ENCODE data around the gene ZNF260. TPM values are rescaled to one million over a fixed set of nuclear protein-coding genes. Genes with fewer than 3 reads are reported as not detected.
A peak's percentile ranks its signal among the peaks of the same experiment; 100 is the strongest.

Gene ZNF260
- total RNA-seq, 1 donor from 2014 or later = 16.4 TPM

GRCh38 chr19:36528921-36529518, 949 bp upstream of the ZNF260 start:
- Mint-ChIP-seq H3K9me3 (ENCODE audit: unreplicated experiment) (peaks cover 4% of the 10 kb centered on the region), H3K27ac (ENCODE audit: unreplicated experiment) (peak overlapping the region; percentile 100), H3K36me3 (ENCODE audit: unreplicated experiment) (peaks cover 32% of the 10 kb centered on the region), H3K4me3 (ENCODE audit: unreplicated experiment) (peak overlapping the region; percentile 100), H3K27me3 (ENCODE audit: unreplicated experiment) (no peaks in the 10 kb centered on the region), H3K4me1 (ENCODE audit: unreplicated experiment) (peaks cover 22% of the 10 kb centered on the region)
- DNase-seq (ENCODE audit: extremely low spot score, unreplicated experiment) = no peak
- TF ChIP-seq CTCF (IDR thresholded peaks at IDR 0.05) = no peak

- peak overlapping the region; percentile 100 for H3K27ac Mint-ChIP-seq (ENCODE audit: unreplicated experiment)
- DNase-seq (ENCODE audit: extremely low spot score, unreplicated experiment) = no peak
- H3K9me3 Mint-ChIP-seq (ENCODE audit: unreplicated experiment) = peaks cover 9% of the 10 kb centered on the region
- peaks cover 32% of the 10 kb centered on the region for H3K36me3 Mint-ChIP-seq (ENCODE audit: unreplicated experiment)
- peak overlapping the region; percentile 100 for H3K4me3 Mint-ChIP-seq (ENCODE audit: unreplicated experiment)
- no peaks in the 10 kb centered on the region for H3K27me3 Mint-ChIP-seq (ENCODE audit: unreplicated experiment)
- peaks cover 22% of the 10 kb centered on the region for H3K4me1 Mint-ChIP-seq (ENCODE audit: unreplicated experiment)
- no peak for TF ChIP-seq CTCF (IDR thresholded peaks at IDR 0.05)
These were observed 238 bp downstream of the ZNF260 start for GRCh38 chr19:36527873-36528193.

DNA sequence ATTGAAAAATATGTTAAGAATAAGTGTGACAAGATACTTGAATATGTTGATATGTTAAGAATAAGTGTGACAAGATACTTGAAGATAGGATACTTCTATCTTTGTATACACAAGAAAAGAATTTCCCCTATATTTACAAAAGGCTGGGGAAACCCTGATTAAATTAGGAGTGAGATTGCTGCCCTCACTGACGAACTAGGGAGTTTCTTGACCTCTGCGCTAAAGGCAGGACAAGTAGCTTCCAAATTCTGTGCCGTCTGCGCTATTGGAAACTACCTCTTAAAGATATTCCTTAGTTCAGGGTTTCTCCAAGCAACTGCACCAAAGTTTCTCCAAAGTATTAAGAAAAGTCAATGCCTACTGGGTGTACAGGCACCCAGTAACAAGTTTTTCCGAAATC, 730 bp downstream of the ZNF260 start:
- no peak for DNase-seq (ENCODE audit: extremely low spot score, unreplicated experiment)
- H3K27ac Mint-ChIP-seq (ENCODE audit: unreplicated experiment) = peak overlapping the region; percentile 100
- TF ChIP-seq CTCF (IDR thresholded peaks at IDR 0.05) = no peak
- no peaks in the 10 kb centered on the region for H3K27me3 Mint-ChIP-seq (ENCODE audit: unreplicated experiment)
- H3K36me3 Mint-ChIP-seq (ENCODE audit: unreplicated experiment) = peaks cover 34% of the 10 kb centered on the region
- H3K9me3 Mint-ChIP-seq (ENCODE audit: unreplicated experiment) = peaks cover 13% of the 10 kb centered on the region
- peaks cover 22% of the 10 kb centered on the region for H3K4me1 Mint-ChIP-seq (ENCODE audit: unreplicated experiment)
- H3K4me3 Mint-ChIP-seq (ENCODE audit: unreplicated experiment) = peak overlapping the region; percentile 100

DNA sequence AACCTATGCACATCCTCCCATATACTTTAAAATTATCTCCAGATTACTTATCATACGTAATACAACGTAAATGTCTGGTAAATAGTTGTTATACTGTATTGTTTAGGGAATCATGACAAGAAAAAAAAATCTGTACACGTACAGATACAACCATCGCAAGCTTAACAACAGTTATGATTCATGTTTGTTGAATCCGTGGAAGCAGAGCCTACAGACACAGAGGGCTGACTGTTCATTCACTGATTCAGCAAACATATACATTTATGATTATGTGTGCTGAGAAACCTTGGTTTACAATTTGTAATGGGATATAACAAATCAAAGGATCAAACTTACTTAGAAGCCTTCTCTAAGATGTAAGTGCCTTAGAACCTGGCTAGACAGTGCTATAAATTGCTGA, 1.5 kb downstream of the ZNF260 start:
- Mint-ChIP-seq H3K4me1 (ENCODE audit: unreplicated experiment) (peaks cover 22% of the 10 kb centered on the region), H3K27me3 (ENCODE audit: unreplicated experiment) (no peaks in the 10 kb centered on the region), H3K4me3 (ENCODE audit: unreplicated experiment) (peak overlapping the region; percentile 100), H3K27ac (ENCODE audit: unreplicated experiment) (peak overlapping the region; percentile 50), H3K36me3 (ENCODE audit: unreplicated experiment) (peaks cover 34% of the 10 kb centered on the region), H3K9me3 (ENCODE audit: unreplicated experiment) (peaks cover 13% of the 10 kb centered on the region)
- no peak for DNase-seq (ENCODE audit: extremely low spot score, unreplicated experiment)
- TF ChIP-seq CTCF (IDR thresholded peaks at IDR 0.05) = no peak

DNA sequence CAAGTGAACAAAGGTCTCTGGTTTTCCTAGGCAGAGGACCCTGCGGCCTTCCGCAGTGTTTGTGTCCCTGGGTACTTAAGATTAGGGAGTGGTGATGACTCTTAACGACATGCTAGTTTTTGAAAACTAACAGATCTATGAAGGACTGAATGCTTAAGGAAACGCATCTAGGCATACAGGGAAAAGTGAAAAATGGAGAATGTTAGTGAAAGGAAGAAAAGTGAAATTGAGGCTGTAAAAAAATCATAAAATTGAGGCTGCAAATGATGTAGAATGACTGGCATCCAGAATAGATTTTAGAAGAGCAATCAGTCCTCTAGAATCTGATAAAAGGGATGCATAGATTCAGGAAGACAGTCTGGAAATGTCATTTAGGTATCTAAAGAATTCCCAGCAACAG, 3.5 kb downstream of the ZNF260 start:
- no peak overlapping the region for H3K27ac Mint-ChIP-seq (ENCODE audit: unreplicated experiment)
- no peak for DNase-seq (ENCODE audit: extremely low spot score, unreplicated experiment)
- H3K4me3 Mint-ChIP-seq (ENCODE audit: unreplicated experiment) = no peak overlapping the region
- H3K4me1 Mint-ChIP-seq (ENCODE audit: unreplicated experiment) = peaks cover 22% of the 10 kb centered on the region
- TF ChIP-seq CTCF (IDR thresholded peaks at IDR 0.05) = no peak
- H3K9me3 Mint-ChIP-seq (ENCODE audit: unreplicated experiment) = peaks cover 19% of the 10 kb centered on the region
- H3K36me3 Mint-ChIP-seq (ENCODE audit: unreplicated experiment) = peaks cover 44% of the 10 kb centered on the region
- no peaks in the 10 kb centered on the region for H3K27me3 Mint-ChIP-seq (ENCODE audit: unreplicated experiment)
